ENCODE measurements around the gene HSPB3. TPM values are rescaled to one million over a fixed set of nuclear protein-coding genes. Genes with fewer than 3 reads are reported as not detected.

The HSPB3 gene
- total RNA-seq, 2 donors from 2014 or later: not detected

GRCh38 chr5:54471398-54471797, 15.9 kb downstream of the HSPB3 start:
- DNase-seq: no peak
- Histone ChIP-seq H3K9me3 (ENCODE audit: control insufficient read depth, low read length) (no peaks in the 10 kb centered on the region), H3K4me3 (ENCODE audit: low read length) (no peak overlapping the region), H3K27me3 (ENCODE audit: control insufficient read depth, insufficient read depth, low read length, poor library complexity, severe bottlenecking) (no peaks in the 10 kb centered on the region), H3K27ac (ENCODE audit: low read depth, low read length) (no peak overlapping the region), H3K9ac (ENCODE audit: extremely low read depth, low read length, poor library complexity, severe bottlenecking) (no peak overlapping the region), H3K36me3 (ENCODE audit: control insufficient read depth, insufficient read depth, low read length) (no peaks in the 10 kb centered on the region), H3K4me1 (ENCODE audit: control insufficient read depth, insufficient read depth, low read length) (peaks cover 16% of the 10 kb centered on the region)
- H3K9me3 Mint-ChIP-seq: no peaks in the 10 kb centered on the region
- H3K27ac Mint-ChIP-seq: no peak overlapping the region
- no peak overlapping the region for H3K4me3 Mint-ChIP-seq
- peaks cover 21% of the 10 kb centered on the region for H3K4me1 Mint-ChIP-seq
- no peaks in the 10 kb centered on the region for H3K27me3 Mint-ChIP-seq (ENCODE audit: insufficient read depth)
- WGBS, 2 experiments (ENCODE audit: insufficient coverage in 1 of 2, insufficient read length in 1 of 2): 71% methylated on average over 3 of the region's 3 CpGs; no CpG with 5 or more reads in 1 of the 2 experiments
- TF ChIP-seq, protein P1, sequence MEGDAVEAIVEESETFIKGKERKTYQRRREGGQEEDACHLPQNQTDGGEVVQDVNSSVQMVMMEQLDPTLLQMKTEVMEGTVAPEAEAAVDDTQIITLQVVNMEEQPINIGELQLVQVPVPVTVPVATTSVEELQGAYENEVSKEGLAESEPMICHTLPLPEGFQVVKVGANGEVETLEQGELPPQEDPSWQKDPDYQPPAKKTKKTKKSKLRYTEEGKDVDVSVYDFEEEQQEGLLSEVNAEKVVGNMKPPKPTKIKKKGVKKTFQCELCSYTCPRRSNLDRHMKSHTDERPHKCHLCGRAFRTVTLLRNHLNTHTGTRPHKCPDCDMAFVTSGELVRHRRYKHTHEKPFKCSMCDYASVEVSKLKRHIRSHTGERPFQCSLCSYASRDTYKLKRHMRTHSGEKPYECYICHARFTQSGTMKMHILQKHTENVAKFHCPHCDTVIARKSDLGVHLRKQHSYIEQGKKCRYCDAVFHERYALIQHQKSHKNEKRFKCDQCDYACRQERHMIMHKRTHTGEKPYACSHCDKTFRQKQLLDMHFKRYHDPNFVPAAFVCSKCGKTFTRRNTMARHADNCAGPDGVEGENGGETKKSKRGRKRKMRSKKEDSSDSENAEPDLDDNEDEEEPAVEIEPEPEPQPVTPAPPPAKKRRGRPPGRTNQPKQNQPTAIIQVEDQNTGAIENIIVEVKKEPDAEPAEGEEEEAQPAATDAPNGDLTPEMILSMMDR (conservative IDR thresholded peaks at IDR 0.05): no peak
- no peaks in the 10 kb centered on the region for H3K36me3 Mint-ChIP-seq (ENCODE audit: low read depth)

DNA sequence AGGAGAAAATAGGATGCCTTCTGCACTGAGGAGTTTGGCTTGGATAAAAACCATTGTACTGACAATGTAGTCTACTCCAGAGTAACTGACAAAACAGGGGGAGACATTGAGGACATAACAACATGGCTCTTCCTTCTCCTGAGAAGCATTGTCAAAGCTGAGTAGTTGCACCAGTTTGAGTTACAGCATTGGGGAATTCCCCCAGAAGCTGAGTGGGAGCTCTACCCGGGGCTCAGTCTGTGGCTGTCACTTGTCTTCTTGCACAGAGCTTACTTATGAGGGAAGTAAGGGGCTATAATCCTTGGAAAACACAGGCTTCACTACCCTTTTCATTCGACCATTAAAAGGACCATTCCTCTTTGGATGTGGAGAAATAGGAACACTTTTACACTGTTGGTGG, 21.2 kb downstream of the HSPB3 start:
- Mint-ChIP-seq H3K9me3 (no peaks in the 10 kb centered on the region), H3K36me3 (ENCODE audit: low read depth) (no peaks in the 10 kb centered on the region), H3K4me1 (peaks cover 5% of the 10 kb centered on the region), H3K27ac (no peak overlapping the region), H3K4me3 (no peak overlapping the region), H3K27me3 (ENCODE audit: insufficient read depth) (no peaks in the 10 kb centered on the region)
- DNase-seq: no peak
- no peak overlapping the region for H3K27ac ChIP-seq (ENCODE audit: low read depth, low read length)
- H3K4me1 ChIP-seq (ENCODE audit: control insufficient read depth, insufficient read depth, low read length): no peaks in the 10 kb centered on the region
- H3K27me3 ChIP-seq (ENCODE audit: control insufficient read depth, insufficient read depth, low read length, poor library complexity, severe bottlenecking): no peaks in the 10 kb centered on the region
- no peaks in the 10 kb centered on the region for H3K9me3 ChIP-seq (ENCODE audit: control insufficient read depth, low read length)
- H3K4me3 ChIP-seq (ENCODE audit: low read length): no peak overlapping the region
- TF ChIP-seq, protein P1 (conservative IDR thresholded peaks at IDR 0.05): no peak
- 84 to 100% methylated on average over 1 to 2 of the region's 2 CpGs for WGBS, 2 experiments (ENCODE audit: insufficient coverage in 1 of 2, insufficient read length in 1 of 2)
- H3K9ac ChIP-seq (ENCODE audit: extremely low read depth, low read length, poor library complexity, severe bottlenecking): no peak overlapping the region
- H3K36me3 ChIP-seq (ENCODE audit: control insufficient read depth, insufficient read depth, low read length): no peaks in the 10 kb centered on the region

GRCh38 chr5:54477941-54478478, 22.5 kb downstream of the HSPB3 start:
- Histone ChIP-seq H3K4me1 (ENCODE audit: control insufficient read depth, insufficient read depth, low read length) (no peaks in the 10 kb centered on the region), H3K36me3 (ENCODE audit: control insufficient read depth, insufficient read depth, low read length) (no peaks in the 10 kb centered on the region), H3K4me3 (ENCODE audit: low read length) (no peak overlapping the region), H3K27ac (ENCODE audit: low read depth, low read length) (no peak overlapping the region), H3K27me3 (ENCODE audit: control insufficient read depth, insufficient read depth, low read length, poor library complexity, severe bottlenecking) (no peaks in the 10 kb centered on the region), H3K9ac (ENCODE audit: extremely low read depth, low read length, poor library complexity, severe bottlenecking) (no peak overlapping the region), H3K9me3 (ENCODE audit: control insufficient read depth, low read length) (no peaks in the 10 kb centered on the region)
- Mint-ChIP-seq H3K36me3 (ENCODE audit: low read depth) (no peaks in the 10 kb centered on the region), H3K27ac (no peak overlapping the region), H3K4me1 (no peaks in the 10 kb centered on the region), H3K4me3 (no peak overlapping the region), H3K9me3 (no peaks in the 10 kb centered on the region), H3K27me3 (ENCODE audit: insufficient read depth) (no peaks in the 10 kb centered on the region)
- DNase-seq: no peak
- TF ChIP-seq, protein P1 (conservative IDR thresholded peaks at IDR 0.05): no peak
- 100% methylated on average over 1 of the region's 1 CpG; no CpG with 5 or more reads in 1 of the 2 experiments for WGBS, 2 experiments (ENCODE audit: insufficient coverage in 1 of 2, insufficient read length in 1 of 2)
